Skeletal muscle tissue (tissue), 4 donors: Measurements from ENCODE around the gene SLC4A7. TPM values are rescaled to one million over a fixed set of nuclear protein-coding genes. Genes with fewer than 3 reads are reported as not detected.

Experiments
- H3K27ac ChIP-seq: one replicate; pipeline ENCODE4 v1.7.0; 2013; ENCODE audit warnings: mild to moderate bottlenecking, low read depth, low read length, inconsistent platforms
- H3K27me3 ChIP-seq, 3 donors: one replicate each; pipeline ENCODE4 v1.7.0; 2013; ENCODE audit warnings: low read length in 3 of 3; ENCODE audit not compliant: control insufficient read depth in 3 of 3, insufficient read depth in 3 of 3
- H3K36me3 ChIP-seq, 3 donors: one replicate each; pipeline ENCODE4 v1.7.0; 2013; ENCODE audit warnings: low read length in 3 of 3; ENCODE audit not compliant: control insufficient read depth in 3 of 3, insufficient read depth in 3 of 3
- H3K4me1 ChIP-seq, 3 donors: one replicate each; pipeline ENCODE4 v1.7.0; 2013; ENCODE audit warnings: low read length in 3 of 3, mild to moderate bottlenecking in 3 of 3; ENCODE audit not compliant: control insufficient read depth in 3 of 3, insufficient read depth in 3 of 3
- H3K4me3 ChIP-seq, 3 donors: one replicate each; pipeline ENCODE4 v1.7.0; 2013; ENCODE audit warnings: low read length in 3 of 3
- H3K9ac ChIP-seq, 3 donors: one replicate each; pipeline ENCODE4 v1.7.0; 2013; ENCODE audit warnings: low read length in 3 of 3, mild to moderate bottlenecking in 3 of 3, moderate library complexity in 2 of 3, low read depth in 1 of 3
- H3K9me3 ChIP-seq, 3 donors: one replicate each; pipeline ENCODE4 v1.7.0; 2013; ENCODE audit warnings: low read length in 3 of 3; ENCODE audit not compliant: control insufficient read depth in 3 of 3
- total RNA-seq: library from RNA; depleted of rRNA; stranded (reverse); fragments of >200 nt; gene quantifications from one replicate; pipeline ENCODE4 v1.2.3, GENCODE V29; 2014
- donor health status: Osteomylitis.

SLC4A7 gene
- total RNA-seq, 1 donor from 2014 or later, result 54.3 TPM

- Histone ChIP-seq H3K36me3 (no peaks in the 10 kb centered on the region), H3K9me3 (no peaks in the 10 kb centered on the region), H3K9ac (no peak overlapping the region), H3K4me1 (peaks cover 0 to 6% (median 2%) of the 10 kb centered on the region in 3 donors), H3K4me3 (no peak overlapping the region), H3K27ac (no peak overlapping the region), H3K27me3 (no peaks in the 10 kb centered on the region)
Observed at GRCh38 chr3:27488821-27489220, 4.6 kb upstream of the SLC4A7 start.

GRCh38 chr3:27487383-27487782 lies 3.2 kb upstream of the SLC4A7 start:
- Histone ChIP-seq H3K9me3 (no peaks in the 10 kb centered on the region), H3K36me3 (no peaks in the 10 kb centered on the region), H3K27ac (no peak overlapping the region), H3K4me1 (peaks cover 2 to 12% (median 5%) of the 10 kb centered on the region in 3 donors), H3K9ac (no peak overlapping the region), H3K4me3 (no peak overlapping the region), H3K27me3 (no peaks in the 10 kb centered on the region)

- Histone ChIP-seq H3K9ac (no peak overlapping the region), H3K9me3 (no peaks in the 10 kb centered on the region), H3K4me1 (peaks cover 2 to 12% (median 5%) of the 10 kb centered on the region in 3 donors), H3K27ac (peak overlapping the region; percentile 9), H3K27me3 (no peaks in the 10 kb centered on the region), H3K4me3 (no peak overlapping the region), H3K36me3 (no peaks in the 10 kb centered on the region)
Observed at GRCh38 chr3:27486336-27486735, 2.2 kb upstream of the SLC4A7 start.

- peak overlapping the region; percentile 9 for H3K27ac ChIP-seq
- H3K36me3 ChIP-seq, result no peaks in the 10 kb centered on the region
Observed at GRCh38 chr3:27485866-27486265, 1.7 kb upstream of the SLC4A7 start.

GRCh38 chr3:27483117-27484014 lies 818 bp downstream of the SLC4A7 start:
- Histone ChIP-seq H3K4me1 (peaks cover 2 to 12% (median 8%) of the 10 kb centered on the region in 3 donors), H3K27ac (peak overlapping the region; percentile 87), H3K4me3 (peak overlapping the region; percentile 73 to 91 (median 89)), H3K36me3 (no peaks in the 10 kb centered on the region), H3K9me3 (no peaks in the 10 kb centered on the region), H3K9ac (peak overlapping the region; percentile 75 to 85 (median 84)), H3K27me3 (no peaks in the 10 kb centered on the region)

More at GRCh38 chr3:27485866-27486265, 1.7 kb upstream of the SLC4A7 start:
- Histone ChIP-seq H3K27me3 (no peaks in the 10 kb centered on the region), H3K4me3 (no peak overlapping the region), H3K9me3 (no peaks in the 10 kb centered on the region), H3K4me1 (peaks cover 2 to 12% (median 5%) of the 10 kb centered on the region in 3 donors), H3K9ac (no peak overlapping the region)

GRCh38 chr3:27479806-27480543 lies 4.2 kb downstream of the SLC4A7 start:
- Histone ChIP-seq H3K9ac (no peak overlapping the region), H3K4me3 (no peak overlapping the region), H3K27ac (no peak overlapping the region), H3K9me3 (no peaks in the 10 kb centered on the region), H3K36me3 (no peaks in the 10 kb centered on the region), H3K4me1 (peaks cover 2 to 8% (median 6%) of the 10 kb centered on the region in 3 donors), H3K27me3 (no peaks in the 10 kb centered on the region)

GRCh38 chr3:27471923-27472550 lies 12.1 kb downstream of the SLC4A7 start:
- Histone ChIP-seq H3K27me3 (no peaks in the 10 kb centered on the region), H3K36me3 (no peaks in the 10 kb centered on the region), H3K9me3 (no peaks in the 10 kb centered on the region), H3K9ac (no peak overlapping the region), H3K27ac (no peak overlapping the region), H3K4me1 (no peaks in the 10 kb centered on the region), H3K4me3 (no peak overlapping the region)

- Histone ChIP-seq H3K9ac (no peak overlapping the region), H3K4me3 (no peak overlapping the region), H3K9me3 (no peaks in the 10 kb centered on the region), H3K27ac (no peak overlapping the region), H3K27me3 (no peaks in the 10 kb centered on the region), H3K36me3 (no peaks in the 10 kb centered on the region), H3K4me1 (no peaks in the 10 kb centered on the region)
Observed at GRCh38 chr3:27468283-27468886, 15.8 kb downstream of the SLC4A7 start.

- H3K9me3 ChIP-seq, result no peaks in the 10 kb centered on the region
- no peaks in the 10 kb centered on the region for H3K27me3 ChIP-seq
- H3K36me3 ChIP-seq, result no peaks in the 10 kb centered on the region
- H3K27ac ChIP-seq, result no peak overlapping the region
- H3K9ac ChIP-seq, result peak overlapping the region in 2 of 3 donors; percentile 62 to 70
- H3K4me3 ChIP-seq, result peak overlapping the region in 1 of 3 donors; percentile 48
- H3K4me1 ChIP-seq, result no peaks in the 10 kb centered on the region
Observed at GRCh38 chr3:27467545-27467944, 16.6 kb downstream of the SLC4A7 start.
